ENCODE data around the gene CFAP100.

GRCh38 chr3:126355251-126355650 is 39.5 kb upstream of the CFAP100 start:
- TF ChIP-seq POLR2A (IDR thresholded peaks at IDR 0.05) (no peak), CTCF (IDR thresholded peaks at IDR 0.05) (no peak)

Measured in testis (tissue), 2 donors.